LoVo (cell line): ENCODE data around the gene ZIC1.

ENCODE experiments used
- DNase-seq: peaks from one replicate; pipeline ENCODE4 v3.0.0-alpha.2; 2016; ENCODE audit warnings: low spot score

The ZIC1 gene

GRCh38 chr3:147422601-147423536, 13.7 kb downstream of the ZIC1 start:
- DNase-seq, result no peak

DNA sequence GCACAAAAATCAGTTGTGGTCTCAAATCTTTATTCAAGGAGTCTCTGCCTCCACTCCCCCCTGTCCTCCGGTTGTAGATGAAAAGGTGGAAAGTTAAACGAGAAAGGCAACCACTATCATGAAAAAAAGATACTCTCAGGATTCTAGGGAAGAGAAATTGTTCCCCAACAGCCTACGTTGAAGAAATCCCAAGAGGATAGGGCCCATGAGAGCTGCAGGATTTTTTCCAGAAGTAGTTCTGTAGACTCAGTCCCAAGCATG, 14.3 kb downstream of the ZIC1 start:
- no peak for DNase-seq

DNA sequence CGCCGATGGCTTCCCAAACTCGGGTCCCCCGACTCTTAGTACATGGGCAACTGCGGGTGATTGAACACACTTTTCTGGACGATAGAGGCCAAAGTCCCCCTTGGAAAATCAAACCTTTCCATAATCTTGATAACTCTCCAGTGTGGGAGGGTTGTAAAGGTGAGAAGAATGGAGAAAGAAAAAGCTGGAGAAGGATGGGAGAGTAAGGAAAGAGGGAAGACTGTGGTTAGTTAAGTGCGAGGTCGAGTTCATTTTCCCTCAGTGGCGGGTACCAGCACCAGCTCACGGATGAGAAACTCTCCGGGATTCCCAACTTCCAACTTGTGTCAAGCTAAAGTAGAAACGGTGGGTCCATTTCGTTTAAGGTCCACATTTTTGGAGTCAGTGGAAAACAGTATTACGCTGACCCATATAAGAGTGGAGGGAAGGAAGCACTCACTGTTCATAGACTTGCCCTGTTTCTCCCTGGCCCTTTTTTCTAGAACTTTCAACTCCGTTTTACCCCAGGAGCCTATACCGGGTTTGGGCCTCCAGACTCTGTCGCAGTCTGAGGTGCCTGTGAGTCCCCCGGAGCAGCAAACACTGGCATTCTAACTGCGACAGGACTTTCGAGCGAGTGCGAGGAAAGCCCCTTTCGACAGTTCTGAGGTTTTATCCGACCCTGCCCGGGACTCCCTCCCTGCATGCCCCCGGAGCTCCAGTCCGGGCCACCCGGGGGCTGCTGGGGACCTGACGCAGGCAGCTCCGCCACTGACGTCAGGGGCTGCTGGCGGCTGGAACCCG, 14.8 kb downstream of the ZIC1 start:
- no peak for DNase-seq

DNA sequence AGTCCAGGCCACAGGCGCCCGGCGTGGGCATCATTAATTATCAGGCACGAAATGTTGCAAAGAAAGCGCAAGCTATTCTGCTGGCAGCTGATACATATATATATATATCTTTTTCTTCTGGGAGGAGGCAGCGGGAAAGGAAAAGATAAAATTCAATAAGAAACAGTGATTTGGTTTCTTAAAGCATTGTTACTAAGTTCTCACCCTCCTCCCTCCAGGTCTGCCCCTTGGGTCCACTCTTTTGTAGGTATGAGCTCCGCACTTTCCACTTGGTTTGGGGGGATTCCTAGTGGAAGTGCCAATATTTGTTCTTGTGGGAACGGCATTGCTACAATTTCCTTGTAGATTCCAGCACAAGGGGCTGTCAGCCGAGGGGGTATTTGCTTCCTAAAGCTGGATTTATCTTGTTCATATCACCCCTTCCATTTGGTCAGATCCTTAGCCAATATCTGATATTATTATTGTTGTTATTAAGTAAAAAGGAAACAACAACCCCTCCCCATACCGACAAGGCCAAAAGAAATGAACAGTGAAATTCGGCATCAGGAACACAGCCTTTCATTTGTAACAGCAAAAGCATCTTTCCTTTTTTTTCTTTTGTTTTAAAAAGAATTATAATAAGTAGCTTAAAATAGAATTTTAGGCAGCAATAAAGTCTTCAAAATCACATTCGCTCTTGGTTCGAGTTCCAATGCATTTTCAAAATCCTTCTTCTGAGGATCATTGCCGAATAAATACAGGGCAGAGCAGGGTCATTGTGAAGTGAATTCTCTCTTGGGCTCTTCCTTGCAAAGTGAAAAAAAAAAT, 15.6 kb downstream of the ZIC1 start:
- DNase-seq, result no peak

DNA sequence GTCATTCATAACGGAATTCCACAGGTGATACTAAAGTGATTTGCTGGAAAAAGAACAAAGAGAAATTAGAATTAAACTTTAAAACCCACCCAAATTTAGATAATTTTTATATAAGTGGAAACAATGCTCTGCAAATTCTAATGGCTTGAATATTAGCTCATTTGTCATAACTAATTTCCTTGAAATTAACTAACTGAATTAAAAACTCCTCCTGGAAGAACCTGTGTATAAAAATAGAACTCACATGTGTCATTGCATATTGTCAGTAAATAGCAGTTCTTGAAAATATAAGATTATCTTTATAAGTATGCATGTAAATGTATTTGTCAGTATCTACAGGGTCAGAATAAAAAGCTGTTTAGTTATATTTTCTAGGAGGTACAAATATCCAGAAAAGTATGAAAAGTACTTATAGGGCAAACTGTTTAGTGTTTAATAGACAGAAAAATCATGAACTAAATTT, 16.3 kb downstream of the ZIC1 start:
- DNase-seq, result no peak

GRCh38 chr3:147426931-147427330, 17.8 kb downstream of the ZIC1 start:
- no peak for DNase-seq

DNA sequence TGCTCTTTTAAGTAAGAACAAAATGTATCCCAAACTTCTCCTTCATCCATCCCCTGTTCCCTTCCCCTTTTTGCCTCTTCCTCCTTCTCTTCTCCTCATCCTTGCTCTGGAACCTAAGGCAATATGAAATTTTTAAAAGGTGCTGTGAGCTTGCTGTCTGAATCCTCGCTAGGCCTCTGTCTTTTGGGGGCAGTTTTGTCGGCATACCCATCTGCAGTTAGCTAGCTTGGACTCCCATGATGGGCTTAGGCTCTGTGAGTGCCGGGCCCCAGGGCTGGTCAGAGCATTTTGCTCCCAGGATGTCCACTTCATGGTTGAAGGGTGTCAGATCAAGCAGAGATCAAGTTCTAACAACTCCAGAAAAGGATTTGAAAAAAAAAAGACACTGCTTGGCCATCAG, 18.6 kb downstream of the ZIC1 start:
- no peak for DNase-seq

DNA sequence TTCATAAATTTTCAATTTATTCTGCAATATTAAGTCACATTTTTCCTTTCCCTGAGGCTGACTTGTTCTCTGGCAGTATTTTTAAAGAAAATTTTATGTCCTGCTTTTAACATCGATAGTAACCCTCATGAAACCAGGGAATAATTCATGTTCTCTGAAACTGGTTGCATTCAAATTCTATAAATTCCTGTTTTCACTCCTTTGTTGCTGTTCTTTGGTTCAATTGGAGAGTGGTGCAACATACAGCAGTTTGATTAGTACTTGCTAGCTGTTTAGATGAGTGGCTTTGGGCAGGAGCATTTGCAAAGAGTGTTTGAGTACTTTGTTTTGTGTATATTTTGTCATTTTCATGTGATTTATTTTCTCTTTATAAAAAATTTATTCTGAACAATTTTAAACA, 19.2 kb downstream of the ZIC1 start:
- no peak for DNase-seq

DNA sequence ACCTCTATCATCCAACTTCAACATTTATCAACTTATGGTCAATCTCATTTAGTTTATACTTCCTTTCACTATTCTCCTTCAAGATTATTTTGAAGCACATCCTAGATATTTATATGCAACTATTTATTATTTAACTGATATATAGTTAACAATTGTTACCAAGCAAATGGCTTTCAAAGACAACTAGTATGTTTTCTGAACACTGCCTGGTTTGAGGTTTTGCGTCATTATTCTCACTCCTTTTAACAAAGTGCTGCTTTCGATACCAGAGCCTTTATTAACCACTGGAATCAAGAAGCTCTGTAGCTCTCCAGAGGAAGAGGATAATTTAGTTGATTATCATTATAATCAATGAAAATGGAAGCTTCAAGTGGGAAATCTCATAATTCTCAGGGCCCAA, 19.6 kb downstream of the ZIC1 start:
- no peak for DNase-seq

DNA sequence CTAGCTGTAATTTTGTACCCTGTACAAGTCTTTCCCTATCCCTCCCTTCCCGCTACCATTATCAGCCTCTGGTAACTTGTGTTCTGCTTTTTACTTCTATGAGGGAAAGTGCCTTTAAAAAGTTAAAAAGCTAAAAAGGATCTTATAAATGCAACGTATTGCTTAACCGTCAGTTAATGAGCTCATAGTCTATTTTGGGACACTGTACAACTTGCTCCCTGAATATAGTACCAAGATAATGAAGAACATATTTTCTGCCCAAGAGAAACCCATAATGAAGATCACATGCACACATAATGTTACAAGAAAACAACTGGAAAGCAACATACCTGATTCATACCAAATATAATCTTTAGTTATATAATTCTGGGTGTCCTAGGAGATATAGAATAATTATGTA, 22.6 kb downstream of the ZIC1 start:
- DNase-seq, result no peak

GRCh38 chr3:147447224-147447623, 38.1 kb downstream of the ZIC1 start:
- no peak for DNase-seq

DNA sequence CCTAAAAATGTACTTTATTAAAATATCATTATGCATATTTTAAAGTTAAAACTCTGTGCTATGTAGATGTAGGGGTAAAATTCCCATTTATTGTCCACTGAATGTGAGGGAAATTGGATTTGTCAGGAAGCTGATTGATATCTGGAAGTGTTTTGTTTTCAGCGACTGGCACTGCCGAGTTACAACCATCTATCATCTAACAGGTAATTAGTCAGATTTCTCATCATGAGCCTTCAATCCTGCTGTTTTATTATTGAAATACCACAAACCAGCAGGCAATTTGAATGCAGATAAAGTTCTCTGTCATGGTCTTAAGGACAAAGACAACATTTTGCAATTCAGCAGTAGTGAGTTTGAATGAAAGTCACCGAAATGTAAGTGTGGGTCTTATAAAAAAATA, 40.5 kb downstream of the ZIC1 start:
- DNase-seq, result no peak

- DNase-seq, result no peak
These were observed 50.0 kb downstream of the ZIC1 start for GRCh38 chr3:147458995-147459704.

GRCh38 chr3:147462856-147463255, 53.7 kb downstream of the ZIC1 start:
- DNase-seq, result no peak
